Smooth muscle cell (in vitro differentiated cells): ENCODE results near the gene P2RY6. TPM values are rescaled to one million over a fixed set of nuclear protein-coding genes. Genes with fewer than 3 reads are reported as not detected.

Experiments
- DNase-seq: peaks from one replicate; lab custom pipeline; 2025; ENCODE audit not compliant: unreplicated experiment; lab: John Stamatoyannopoulos, UW
- H2AFZ ChIP-seq: fragments of 200-600 bp; sonication (generic); 2 replicates; pipeline ENCODE4 v1.6.0; 2016; ENCODE audit warnings: antibody characterized with exemption, low read depth, mild to moderate bottlenecking
- H3F3A ChIP-seq: fragments of 200-600 bp; sonication (generic); 2 replicates; pipeline ENCODE4 v1.6.0; 2017; ENCODE audit warnings: antibody characterized with exemption, low read depth
- H3K27ac ChIP-seq: fragments of 200-600 bp; sonication (generic); 2 replicates; pipeline ENCODE4 v1.5.1; 2016; ENCODE audit warnings: low read depth, mild to moderate bottlenecking
- H3K27me3 ChIP-seq: fragments of 200-600 bp; sonication (generic); 2 replicates; pipeline ENCODE4 v1.6.1; 2016; ENCODE audit warnings: low read depth, mild to moderate bottlenecking
- H3K36me3 ChIP-seq: fragments of 200-600 bp; sonication (generic); 2 replicates; pipeline ENCODE4 v1.5.1; 2016; ENCODE audit warnings: low read depth
- H3K4me1 ChIP-seq: fragments of 200-600 bp; sonication (generic); 2 replicates; pipeline ENCODE4 v1.5.1; 2016; ENCODE audit warnings: low read depth
- H3K4me2 ChIP-seq: fragments of 200-600 bp; sonication (generic); 2 replicates; pipeline ENCODE4 v1.6.0; 2016; ENCODE audit warnings: mild to moderate bottlenecking
- H3K4me3 ChIP-seq: fragments of 200-600 bp; sonication (generic); 2 replicates; pipeline ENCODE4 v1.5.1; 2016; ENCODE audit warnings: mild to moderate bottlenecking
- H3K79me2 ChIP-seq: fragments of 200-600 bp; sonication (generic); 2 replicates; pipeline ENCODE4 v1.6.0; 2016; ENCODE audit warnings: low read depth, mild to moderate bottlenecking
- H3K9ac ChIP-seq: fragments of 200-600 bp; sonication (generic); 2 replicates; pipeline ENCODE4 v1.6.0; 2016; ENCODE audit warnings: low read depth
- H3K9me3 ChIP-seq: fragments of 200-600 bp; sonication (generic); replicated peaks from 2 replicates; pipeline ENCODE4 v1.5.1; 2016; ENCODE audit warnings: low read depth
- H4K20me1 ChIP-seq: fragments of 200-600 bp; sonication (generic); 2 replicates; pipeline ENCODE4 v1.6.0; 2016; ENCODE audit warnings: low read depth
- CTCF ChIP-seq: fragments of 200-600 bp; sonication (generic); IDR thresholded peaks from 2 replicates; pipeline ENCODE4 v1.5.1; 2017; ENCODE audit warnings: borderline replicate concordance, mild to moderate bottlenecking, antibody characterized with exemption; ENCODE audit not compliant: insufficient read depth, poor library complexity, severe bottlenecking
- WGBS: methylation state at CpG from one replicate; pipeline ENCODE4 v1.1.7; 2016; ENCODE audit warnings: low lambda C conversion rate; 5-methylcytosine and 5-hydroxymethylcytosine counted together
- polyA plus RNA-seq: library from polyadenylated mRNA; unstranded; fragments of >200 nt; fragmentation: Nextera tagmentation; extraction: Ambion mirVana; gene quantifications from 2 replicates; pipeline ENCODE4 v1.2.1, GENCODE V29; 2016
- total RNA-seq: library from RNA; depleted of rRNA; stranded (reverse); fragments of >200 nt; gene quantifications from 2 replicates; pipeline ENCODE4 v1.2.3, GENCODE V29; 2014

Gene P2RY6
- total and polyA plus RNA-seq, 2 experiments from 2014 or later = 3.7 to 13.8 TPM

- no peaks in the 10 kb centered on the region for H4K20me1 ChIP-seq
- H3K4me2 ChIP-seq = no peak overlapping the region
- no peaks in the 10 kb centered on the region for H3K27me3 ChIP-seq
- H3K79me2 ChIP-seq = no peaks in the 10 kb centered on the region
- no peak overlapping the region for H2AFZ ChIP-seq
- DNase-seq = no peak
- TF ChIP-seq CTCF = no peak
- H3K4me3 ChIP-seq = no peak overlapping the region
- H3K36me3 ChIP-seq = no peaks in the 10 kb centered on the region
- H3K9ac ChIP-seq = no peak overlapping the region
- 87% methylated on average over 3 of the region's 3 CpGs for WGBS
- H3K4me1 ChIP-seq = no peaks in the 10 kb centered on the region
- no peak overlapping the region for H3K27ac ChIP-seq
- H3K9me3 ChIP-seq = no peaks in the 10 kb centered on the region
- H3F3A ChIP-seq = peaks cover 11% of the 10 kb centered on the region
Observed at GRCh38 chr11:73267122-73267846, 4.9 kb upstream of the P2RY6 start.

GRCh38 chr11:73267906-73268540, 4.1 kb upstream of the P2RY6 start:
- Histone ChIP-seq H3K27me3 (no peaks in the 10 kb centered on the region), H2AFZ (no peak overlapping the region), H3K9ac (no peak overlapping the region), H3K4me2 (no peak overlapping the region), H3F3A (peaks cover 14% of the 10 kb centered on the region), H3K79me2 (no peaks in the 10 kb centered on the region), H3K27ac (no peak overlapping the region), H3K9me3 (no peaks in the 10 kb centered on the region), H3K36me3 (no peaks in the 10 kb centered on the region), H3K4me3 (no peak overlapping the region), H4K20me1 (no peaks in the 10 kb centered on the region), H3K4me1 (peaks cover 1% of the 10 kb centered on the region)
- WGBS = 94% methylated on average over 8 of the region's 8 CpGs
- DNase-seq = no peak
- no peak for TF ChIP-seq CTCF

- WGBS = 91% methylated on average over 8 of the region's 8 CpGs
- Histone ChIP-seq H3K27ac (no peak overlapping the region), H3K27me3 (no peaks in the 10 kb centered on the region), H3K4me3 (no peak overlapping the region), H2AFZ (no peak overlapping the region), H3F3A (peaks cover 8% of the 10 kb centered on the region), H3K4me1 (peaks cover 5% of the 10 kb centered on the region), H3K9me3 (no peaks in the 10 kb centered on the region), H3K9ac (no peak overlapping the region), H3K4me2 (no peak overlapping the region), H3K79me2 (no peaks in the 10 kb centered on the region), H4K20me1 (no peaks in the 10 kb centered on the region), H3K36me3 (no peaks in the 10 kb centered on the region)
- no peak for TF ChIP-seq CTCF
- DNase-seq = no peak
Observed at GRCh38 chr11:73268671-73269271, 3.4 kb upstream of the P2RY6 start.
